HepG2 (cell line): ENCODE results near the gene VPS29. TPM values are rescaled to one million over a fixed set of nuclear protein-coding genes. Genes with fewer than 3 reads are reported as not detected.
A peak's percentile ranks its signal among the peaks of the same experiment; 100 is the strongest.

ENCODE experiments used
- ATAC-seq: fragments of 200-7000 bp; cut with Tn5 transposase; 3 replicates; pipeline ENCODE4 v1.9.1; 2020; ENCODE audit warnings: mild to moderate bottlenecking, moderate library complexity
- BruUV-seq: library from RNA; stranded (reverse); fragments of 400-500 nt; replicated peaks from 2 replicates; lab custom pipeline; 2021; lab: Mats Ljungman, UMichigan
- CTCF ChIA-PET: fragments of 300-600 bp; formaldehyde crosslinking; extraction: SDS; loops from one replicate; lab custom pipeline; 2021; ENCODE audit warnings: low total read pairs, inconsistent platforms, low intra/inter-chr PET ratio; lab: Yijun Ruan, JAX
- POLR2A ChIA-PET: fragments of 350-600 bp; sonication (Branson Sonifier 250); formaldehyde crosslinking; loops from one replicate; lab custom pipeline; 2020; ENCODE audit warnings: antibody characterized with exemption, inconsistent platforms; lab: Yijun Ruan, JAX
- DNase-seq: peaks from one replicate; pipeline ENCODE4 v3.0.0-alpha.2; 2015; ENCODE audit warnings: low spot score
- FAIRE-seq: peaks from 3 replicates; lab custom pipeline; 2011; peaks lifted over from hg19 to GRCh38; lab: Jason Lieb, UNC
- H2AFZ ChIP-seq: one replicate; pipeline ENCODE4 v1.6.1; 2011; ENCODE audit warnings: low read length, inconsistent platforms
- H3K27ac ChIP-seq: fragments of 300-600 bp; 3 replicates; pipeline ENCODE4 v1.8.0; 2011; ENCODE audit warnings: mixed run types, mild to moderate bottlenecking, mixed read lengths, low read length, inconsistent platforms; ENCODE audit not compliant: insufficient read depth; ENCODE audit errors: extremely low read length
- H3K27me3 ChIP-seq, 2 experiments: fragments of 200-600 bp in 1 of 2; 2 replicates in 1 of 2; 3 replicates in 1 of 2; pipeline versions ENCODE4 v1.6.0 to v1.8.0; 2011; ENCODE audit warnings: low read length in 2 of 2, mild to moderate bottlenecking in 2 of 2, moderate library complexity in 2 of 2, inconsistent platforms in 1 of 2; ENCODE audit not compliant: insufficient read depth in 2 of 2, control insufficient read depth in 1 of 2
- H3K36me3 ChIP-seq, 2 experiments: fragments of 200-600 bp in 1 of 2; replicated peaks in 1 of 2; 2 replicates in 1 of 2; 3 replicates in 1 of 2; pipeline versions ENCODE4 v1.5.1 to v1.8.0; 2011; ENCODE audit warnings: low read length in 2 of 2, inconsistent platforms in 1 of 2; ENCODE audit not compliant: insufficient read depth in 2 of 2, control insufficient read depth in 1 of 2
- H3K4me1 ChIP-seq: 2 replicates; pipeline ENCODE4 v1.5.1; 2012; ENCODE audit warnings: low read length, inconsistent platforms; ENCODE audit not compliant: insufficient read depth
- H3K4me2 ChIP-seq: 2 replicates; pipeline ENCODE4 v1.6.0; 2011; ENCODE audit warnings: low read depth, low read length, inconsistent platforms
- H3K4me3 ChIP-seq, 3 experiments: fragments of 200-600 bp in 1 of 3; sonication (generic), shearing (Covaris generic) in 1 of 3; replicated peaks in 1 of 3; 2 replicates each; pipeline ENCODE4 v1.5.1; 2011 to 2016; ENCODE audit warnings: low read length in 3 of 3, inconsistent platforms in 2 of 3, low read depth in 2 of 3, mild to moderate bottlenecking in 2 of 3, control low read depth in 1 of 3, mixed read lengths in 1 of 3; ENCODE audit not compliant: insufficient read depth in 1 of 3
- H3K79me2 ChIP-seq: one replicate; pipeline ENCODE4 v1.6.1; 2011; ENCODE audit warnings: low read length, inconsistent platforms; ENCODE audit not compliant: insufficient read depth
- H3K9ac ChIP-seq: 2 replicates; pipeline ENCODE4 v1.6.0; 2011; ENCODE audit warnings: mild to moderate bottlenecking, low read depth, low read length, inconsistent platforms; ENCODE audit not compliant: insufficient read depth
- H3K9me3 ChIP-seq: 2 replicates; pipeline ENCODE4 v1.5.1; 2012; ENCODE audit warnings: mild to moderate bottlenecking, low read length
- H4K20me1 ChIP-seq: 2 replicates; pipeline ENCODE4 v1.6.0; 2011; ENCODE audit warnings: inconsistent platforms, mild to moderate bottlenecking, low read length, moderate library complexity; ENCODE audit not compliant: insufficient read depth
- AKNA ChIP-seq: sonication (generic); formaldehyde crosslinking; IDR thresholded peaks from 2 replicates; pipeline ENCODE4 v1.4.0; 2020; ENCODE audit warnings: missing genetic modification reagents, borderline replicate concordance
- PLSCR1 ChIP-seq: sonication (generic); formaldehyde crosslinking; IDR thresholded peaks from 2 replicates; pipeline ENCODE4 v1.5.0; 2020; ENCODE audit warnings: missing genetic modification reagents, mild to moderate bottlenecking, borderline replicate concordance
- PRDM15 ChIP-seq: sonication (generic); formaldehyde crosslinking; IDR thresholded peaks from 2 replicates; pipeline ENCODE4 v1.4.0; 2020; ENCODE audit warnings: missing genetic modification reagents
- SIN3B ChIP-seq: fragments of 150-350 bp; IDR thresholded peaks from 2 replicates; pipeline ENCODE4 v1.6.1; 2014; ENCODE audit warnings: low read length
- TGIF2 ChIP-seq: IDR thresholded peaks from 2 replicates; pipeline ENCODE4 v1.6.1; 2016; ENCODE audit warnings: control low read depth, missing compliant biosample characterization
- ZBTB33 ChIP-seq: sonication (generic); formaldehyde crosslinking; IDR thresholded peaks from 2 replicates; pipeline ENCODE4 v1.4.0; 2020; ENCODE audit warnings: missing genetic modification reagents
- ZNF350 ChIP-seq: sonication (generic); formaldehyde crosslinking; IDR thresholded peaks from 2 replicates; pipeline ENCODE4 v1.4.0; 2020; ENCODE audit warnings: mild to moderate bottlenecking, low read depth, missing genetic modification reagents, borderline replicate concordance
- WGBS: methylation state at CpG from one replicate; pipeline ENCODE4 v1.1.6; 2017; ENCODE audit warnings: low lambda C conversion rate; 5-methylcytosine and 5-hydroxymethylcytosine counted together
- in situ Hi-C: cut with HindIII; loops from 2 replicates; pipeline ENCODE4 v1.10.0; 2017; ENCODE audit warnings: low pct_unique_long_range_greater_than_20kb; ENCODE audit not compliant: extremely low pct_ligation_motif_present
- intact Hi-C: fragments of 100-400 bp; cut with micrococcal nuclease; formaldehyde crosslinking; loops from one replicate; pipeline ENCODE4 v1.10.0; 2022; ENCODE audit not compliant: unreplicated experiment
- polyA plus RNA-seq, 8 experiments: library from polyadenylated mRNA; depleted of rRNA in 3 of 8; stranded (reverse) in 7 of 8; unstranded in 1 of 8; fragments of >200 nt; fragmentation: Illumina TruSeq in 4 of 8; extraction: Trizol in 4 of 8; gene quantifications; 2 replicates each; pipeline versions ENCODE4 v1.2.1 to v1.2.3, GENCODE V29; 2011 to 2016; ENCODE audit warnings: low read depth in 4 of 8, missing spikeins in 1 of 8, mixed read lengths in 1 of 8; ENCODE audit not compliant: insufficient read depth in 1 of 8
- total RNA-seq, 5 experiments: library from RNA; depleted of rRNA; stranded (reverse); fragments of >200 nt; fragmentation: Illumina TruSeq; extraction: Trizol; gene quantifications; 2 replicates each; pipeline ENCODE4 v1.2.3, GENCODE V29; 2016; ENCODE audit warnings: low read depth in 1 of 5
- TF ChIP-seq, protein P1 (sequence below): IDR thresholded peaks from 2 replicates; pipeline ENCODE4 v1.6.1; 2016

Gene VPS29
- total and polyA plus RNA-seq, 2 of the 13 experiments (the other 11 are each of a cell fraction or from before 2014, with no cell fraction given) = 107 to 114 TPM

GRCh38 chr12:110467847-110468213, 34.1 kb downstream of the VPS29 start (continued):
- no peak for TF ChIP-seq AKNA (CRISPR knock-in tag)
- TF ChIP-seq, protein P1, sequence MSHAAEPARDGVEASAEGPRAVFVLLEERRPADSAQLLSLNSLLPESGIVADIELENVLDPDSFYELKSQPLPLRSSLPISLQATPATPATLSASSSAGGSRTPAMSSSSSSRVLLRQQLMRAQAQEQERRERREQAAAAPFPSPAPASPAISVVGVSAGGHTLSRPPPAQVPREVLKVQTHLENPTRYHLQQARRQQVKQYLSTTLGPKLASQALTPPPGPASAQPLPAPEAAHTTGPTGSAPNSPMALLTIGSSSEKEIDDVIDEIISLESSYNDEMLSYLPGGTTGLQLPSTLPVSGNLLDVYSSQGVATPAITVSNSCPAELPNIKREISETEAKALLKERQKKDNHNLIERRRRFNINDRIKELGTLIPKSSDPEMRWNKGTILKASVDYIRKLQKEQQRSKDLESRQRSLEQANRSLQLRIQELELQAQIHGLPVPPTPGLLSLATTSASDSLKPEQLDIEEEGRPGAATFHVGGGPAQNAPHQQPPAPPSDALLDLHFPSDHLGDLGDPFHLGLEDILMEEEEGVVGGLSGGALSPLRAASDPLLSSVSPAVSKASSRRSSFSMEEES (CRISPR knock-in tag) = no peak
- TF ChIP-seq, all 625 proteins: peak for 32

GRCh38 chr12:110466791-110467190, 35.1 kb downstream of the VPS29 start:
- FAIRE-seq (no peak), ATAC-seq (no peak), DNase-seq (no peak)
- intact Hi-C loops = no loop called here
- peak overlapping the region; percentile 94 for H3K9ac ChIP-seq
- H3K79me2 ChIP-seq = peaks cover 22% of the 10 kb centered on the region
- H2AFZ ChIP-seq = no peak overlapping the region
- no TSS peak for BruUV-seq
- in situ Hi-C loops = no loop called here
- 45% methylated on average over 5 of the region's 5 CpGs for WGBS
- peak overlapping the region; percentile 96 for H3K4me2 ChIP-seq
- peak overlapping the region; percentile 86 to 92 (median 91) for H3K4me3 ChIP-seq
- H4K20me1 ChIP-seq = no peaks in the 10 kb centered on the region
- H3K27ac ChIP-seq = no peak overlapping the region
- peaks cover 0 to 3% of the 10 kb centered on the region in 2 experiments; a peak in 1 of 5 replicates for H3K27me3 ChIP-seq
- H3K4me1 ChIP-seq = peaks cover 24% of the 10 kb centered on the region
- POLR2A ChIA-PET = no interaction called here
- CTCF ChIA-PET = interaction anchor here (1.3 kb wide), 1 partner anchor 17 kb away, joined by 4 read pairs; the partner anchor contains the start of gene ARPC3
- peaks cover 3 to 25% of the 10 kb centered on the region in 2 experiments; a peak in 3 of 5 replicates for H3K36me3 ChIP-seq
- no peaks in the 10 kb centered on the region for H3K9me3 ChIP-seq
- no peak for TF ChIP-seq PRDM15 (CRISPR knock-in tag)
- TF ChIP-seq ZNF350 (CRISPR knock-in tag) = no peak
- no peak for TF ChIP-seq PLSCR1 (CRISPR knock-in tag)
- no peak for TF ChIP-seq SIN3B
- no peak for TF ChIP-seq ZBTB33
- TF ChIP-seq TGIF2 = no peak
